ENCODE results near the gene ARHGAP15.

- TF ChIP-seq CTCF (conservative IDR thresholded peaks at IDR 0.05 in 1 of 2, IDR thresholded peaks at IDR 0.05 in 1 of 2; ENCODE audit: low read depth in 1 of 2, low read length in 2 of 2), result no peak
- TF ChIP-seq EZH2 (IDR thresholded peaks at IDR 0.05; ENCODE audit: low read length, missing control alignments), result no peak
Observed at GRCh38 chr2:143622106-143622505, 492.9 kb downstream of the ARHGAP15 start.

Measured in fibroblast of lung (primary cell).